ENCODE results near the gene CCDC82.

DNA sequence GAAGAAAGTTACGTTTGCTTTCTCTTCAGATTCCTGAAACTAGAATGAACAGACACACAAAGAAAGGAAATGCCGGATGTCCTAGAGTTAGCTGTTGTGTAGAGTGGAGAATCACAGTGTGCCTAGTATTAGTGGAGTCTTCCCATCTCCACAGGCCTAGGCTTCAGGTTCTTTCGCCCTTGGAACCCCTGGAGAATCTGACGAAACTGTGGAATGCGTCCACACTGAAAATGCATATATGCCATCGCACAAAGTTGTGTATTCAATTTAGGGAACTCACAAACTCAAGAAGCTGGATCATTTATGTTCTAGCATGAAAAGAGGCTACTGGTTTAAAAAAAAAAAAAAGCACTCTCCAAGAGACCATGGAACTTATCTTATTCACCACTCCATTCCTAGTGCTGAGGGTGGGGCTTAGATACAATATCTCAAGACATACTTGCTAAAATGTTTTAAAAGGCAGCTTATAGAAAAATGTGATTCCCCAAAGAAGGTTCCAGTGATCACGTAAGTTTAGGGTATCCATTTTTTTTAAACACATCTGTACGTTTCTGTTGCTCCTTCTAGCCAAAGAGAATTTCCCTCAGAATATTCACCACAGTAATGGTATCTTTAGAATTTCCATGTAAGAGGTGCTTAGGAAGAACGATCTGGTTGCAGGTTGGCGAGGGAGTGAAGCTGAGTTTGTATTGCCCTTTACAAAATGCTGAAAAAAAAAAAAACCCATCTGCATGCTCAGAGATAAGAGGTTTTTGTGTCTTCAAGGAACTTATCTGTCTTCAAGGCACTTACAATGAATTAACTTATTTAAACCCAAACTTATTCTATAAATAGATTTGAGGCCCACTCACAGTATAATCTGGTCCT lies 66.7 kb downstream of the CCDC82 start:
- TF ChIP-seq, protein P1, sequence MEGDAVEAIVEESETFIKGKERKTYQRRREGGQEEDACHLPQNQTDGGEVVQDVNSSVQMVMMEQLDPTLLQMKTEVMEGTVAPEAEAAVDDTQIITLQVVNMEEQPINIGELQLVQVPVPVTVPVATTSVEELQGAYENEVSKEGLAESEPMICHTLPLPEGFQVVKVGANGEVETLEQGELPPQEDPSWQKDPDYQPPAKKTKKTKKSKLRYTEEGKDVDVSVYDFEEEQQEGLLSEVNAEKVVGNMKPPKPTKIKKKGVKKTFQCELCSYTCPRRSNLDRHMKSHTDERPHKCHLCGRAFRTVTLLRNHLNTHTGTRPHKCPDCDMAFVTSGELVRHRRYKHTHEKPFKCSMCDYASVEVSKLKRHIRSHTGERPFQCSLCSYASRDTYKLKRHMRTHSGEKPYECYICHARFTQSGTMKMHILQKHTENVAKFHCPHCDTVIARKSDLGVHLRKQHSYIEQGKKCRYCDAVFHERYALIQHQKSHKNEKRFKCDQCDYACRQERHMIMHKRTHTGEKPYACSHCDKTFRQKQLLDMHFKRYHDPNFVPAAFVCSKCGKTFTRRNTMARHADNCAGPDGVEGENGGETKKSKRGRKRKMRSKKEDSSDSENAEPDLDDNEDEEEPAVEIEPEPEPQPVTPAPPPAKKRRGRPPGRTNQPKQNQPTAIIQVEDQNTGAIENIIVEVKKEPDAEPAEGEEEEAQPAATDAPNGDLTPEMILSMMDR (IDR thresholded peaks at IDR 0.05; ENCODE audit: low read depth, low read length), result no peak
- no peak for TF ChIP-seq EZH2phosphoT487 (IDR thresholded peaks at IDR 0.05; ENCODE audit: low read depth)

All from OCI-LY3 (cell line).